ENCODE results near the gene SMO.

The SMO gene

DNA sequence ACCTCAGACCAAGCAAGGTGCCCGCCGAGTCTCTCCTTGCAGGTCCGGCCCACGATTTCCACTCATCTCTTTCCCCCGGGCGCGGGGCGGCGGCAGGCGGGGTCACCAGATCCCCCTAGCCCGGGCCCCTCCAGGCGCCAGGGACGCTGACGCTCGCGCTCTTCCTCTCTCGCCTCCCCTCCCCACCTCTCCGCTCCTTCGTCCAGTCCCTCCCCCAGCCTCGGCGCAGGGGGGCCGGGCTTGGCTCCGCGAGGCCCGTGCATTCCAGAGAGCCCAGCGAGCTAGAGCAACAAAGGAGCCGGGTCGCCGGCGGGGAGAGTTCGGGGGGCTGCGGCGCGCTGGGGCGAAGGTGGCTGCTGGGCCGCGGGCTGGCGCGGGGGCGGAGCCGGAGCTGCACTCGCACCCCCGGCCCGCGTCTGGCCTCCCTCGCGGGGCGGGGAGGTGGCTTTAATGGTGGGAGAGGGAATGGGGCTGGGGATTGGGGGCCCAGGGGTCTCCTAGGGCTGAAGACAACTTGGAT, at the start of gene SMO:
Gene SMO, plus strand, starts transcription at position 262 of the 520 bp plus-strand sequence. CDS start 519 bp downstream, outside the sequence.
- no peak for DNase-seq

DNA sequence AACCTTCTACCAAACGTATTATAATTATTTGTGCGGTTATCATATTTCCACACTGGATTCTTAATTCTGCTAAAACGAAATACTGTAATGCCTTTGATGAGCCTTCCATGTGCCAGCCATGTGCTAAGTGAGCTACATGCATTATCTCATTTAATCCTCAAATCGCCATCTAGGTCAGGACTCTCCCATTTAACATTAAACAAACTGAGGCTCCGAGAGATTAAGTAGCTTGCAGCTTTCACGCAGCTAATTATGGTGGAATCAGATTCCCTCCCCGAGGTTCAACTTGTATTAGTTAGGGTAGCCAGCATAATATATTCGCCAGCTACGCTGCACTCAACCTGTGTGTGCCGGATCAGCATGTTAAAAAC, 44.7 kb upstream of the SMO start:
- no peak for DNase-seq

DNA sequence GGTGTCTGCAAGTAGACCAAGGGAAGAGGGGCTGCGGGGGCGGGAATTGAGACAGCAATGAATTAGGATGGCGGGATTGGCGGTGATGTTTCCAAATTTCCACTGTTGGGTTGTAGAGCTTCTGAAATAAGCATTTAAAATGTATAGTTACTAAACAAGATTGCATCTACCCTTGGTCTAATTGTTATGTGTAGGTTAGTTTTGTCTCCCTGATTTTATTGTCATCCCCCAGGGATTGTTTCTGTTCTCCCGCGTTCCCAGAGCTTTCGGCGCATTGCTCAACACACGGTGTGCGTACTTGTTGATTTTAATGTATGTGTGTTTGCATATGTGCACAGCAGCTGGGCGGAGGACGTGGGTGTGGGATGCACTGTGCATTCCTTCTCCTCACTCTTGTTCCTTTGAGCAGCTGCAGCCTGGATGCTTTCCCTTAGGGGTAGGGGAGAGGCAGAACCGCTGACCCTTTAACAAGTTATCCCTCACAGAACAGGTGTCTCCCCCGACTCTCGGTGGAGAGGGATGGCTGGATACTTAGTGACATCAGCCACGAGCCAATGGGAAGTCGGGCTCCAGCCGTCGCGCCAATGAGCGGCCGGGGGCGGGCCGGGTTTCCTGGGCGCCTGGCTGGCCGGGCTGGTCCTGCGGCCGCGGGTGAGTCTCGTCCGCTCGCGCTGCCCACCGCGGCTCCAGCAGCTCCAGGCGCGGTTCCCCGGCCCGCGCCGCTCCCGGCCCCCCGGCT, 44.2 kb upstream of the SMO start, which contains the start of gene TSPAN33:
Gene TSPAN33, plus strand, starts transcription at position 613 of the 739 bp plus-strand sequence. CDS start 274 bp downstream, outside the sequence.
- DNase-seq = peak; percentile 52

DNA sequence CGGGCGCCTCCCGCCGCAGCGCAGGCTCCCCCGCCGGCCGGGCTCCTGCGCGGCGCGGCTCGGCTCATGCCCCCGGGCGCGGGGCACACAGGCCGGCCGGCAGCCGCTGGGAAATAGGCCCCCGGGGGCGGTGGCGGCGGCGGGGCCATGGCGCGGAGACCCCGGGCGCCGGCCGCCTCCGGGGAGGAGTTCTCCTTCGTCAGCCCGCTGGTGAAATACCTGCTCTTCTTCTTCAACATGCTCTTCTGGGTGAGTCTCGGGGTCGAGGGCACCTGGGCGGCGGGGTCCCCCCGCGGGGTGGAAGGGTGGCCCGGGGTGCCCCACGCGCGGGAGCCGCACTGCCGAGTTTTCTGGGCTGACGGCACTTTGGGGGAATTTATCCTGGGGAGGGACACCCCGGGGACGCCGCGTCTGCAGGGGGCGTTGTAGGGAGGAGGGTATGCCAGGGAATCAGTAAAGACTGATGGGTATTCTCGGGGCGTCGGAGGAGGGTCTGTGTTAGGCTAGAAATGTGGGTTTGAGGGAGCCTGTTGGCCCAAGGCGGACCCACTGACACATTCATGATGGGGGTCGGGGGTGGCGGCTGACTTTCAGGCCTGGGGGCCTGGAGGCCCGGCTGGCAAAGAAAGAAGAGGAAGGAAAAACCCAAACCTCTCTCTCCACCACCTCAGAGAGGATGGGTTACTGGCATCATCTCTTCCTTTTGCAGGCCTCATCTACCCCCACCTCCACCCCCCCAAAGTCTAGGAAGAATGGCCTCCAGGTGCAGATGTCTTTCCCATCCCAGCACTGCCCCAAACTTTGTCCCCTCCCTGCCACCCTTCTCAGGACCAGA, 43.4 kb upstream of the SMO start:
- DNase-seq = no peak

DNA sequence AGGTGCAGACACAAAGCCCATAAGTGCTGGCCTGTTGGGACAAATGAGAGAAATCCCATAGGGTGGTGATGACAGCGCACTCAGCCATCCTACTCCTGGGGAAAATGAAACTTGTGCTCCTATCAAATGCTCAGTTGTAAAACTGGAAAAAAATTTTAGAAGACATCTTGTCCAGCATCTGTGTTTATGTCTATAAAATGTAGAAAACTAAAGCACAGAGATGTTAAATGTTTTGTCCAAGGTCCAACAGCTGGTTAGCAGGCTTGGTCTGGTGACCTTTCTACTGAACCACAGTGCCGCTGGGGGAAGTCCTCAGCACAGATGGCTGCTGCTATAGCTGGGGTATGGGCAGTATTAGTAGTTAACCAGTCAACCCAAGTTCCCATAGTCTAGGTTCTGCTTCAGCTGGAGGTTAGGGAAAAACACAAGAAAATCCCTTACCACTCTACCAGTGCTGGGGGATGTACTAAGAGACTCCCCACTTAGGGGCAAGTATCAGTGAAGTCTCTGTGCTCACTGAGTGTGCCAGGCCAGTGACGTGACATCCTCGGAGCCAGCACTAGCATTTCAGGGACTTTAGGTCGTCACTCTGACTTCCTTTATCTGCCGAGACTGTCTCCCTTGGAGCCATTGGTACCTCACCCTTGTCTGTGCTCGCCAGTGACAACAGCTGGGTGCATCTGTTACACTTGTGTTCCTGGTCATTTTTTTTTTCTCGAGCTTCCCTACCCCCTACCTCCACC, 42.0 kb upstream of the SMO start:
- no peak for DNase-seq

DNA sequence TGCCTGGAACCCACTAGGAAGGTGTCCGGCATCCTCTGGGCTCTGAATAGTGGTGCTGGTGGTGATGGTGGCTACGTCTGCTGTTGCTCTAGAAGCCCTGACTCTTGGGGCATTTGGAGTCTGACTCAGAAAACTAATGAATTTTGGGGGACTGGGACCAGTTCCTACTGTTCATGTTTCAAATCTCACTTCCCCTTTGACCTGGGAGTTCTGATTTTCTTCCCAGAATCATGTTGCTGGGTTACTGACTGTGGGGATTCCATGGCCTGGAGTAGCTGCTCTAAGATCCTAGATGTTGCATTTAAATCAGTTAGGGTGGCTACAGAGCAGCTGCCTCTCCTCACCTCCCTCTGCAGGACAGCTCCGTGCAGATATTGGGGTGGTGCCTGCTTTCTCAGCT, 40.7 kb upstream of the SMO start:
- DNase-seq = no peak

DNA sequence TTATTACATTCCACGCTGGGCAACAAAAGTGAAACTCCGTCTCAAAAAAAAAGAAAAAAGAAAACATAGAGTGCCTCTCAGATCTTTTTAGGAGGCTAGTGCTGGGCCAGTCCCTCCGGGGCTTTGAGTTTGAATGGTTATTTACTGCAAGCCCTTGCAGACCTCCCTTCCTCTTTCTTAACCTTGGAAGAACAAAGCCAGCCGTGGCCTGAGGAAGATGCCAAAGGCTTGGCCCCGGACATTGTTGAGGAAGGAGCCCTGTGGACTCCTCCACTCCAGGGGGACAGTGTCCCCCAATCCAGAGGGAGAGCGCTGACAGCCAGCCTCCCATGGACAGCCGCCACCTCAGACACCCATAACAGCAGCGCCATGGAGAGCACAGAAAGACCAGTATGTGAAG, 38.9 kb upstream of the SMO start:
- DNase-seq = no peak

DNA sequence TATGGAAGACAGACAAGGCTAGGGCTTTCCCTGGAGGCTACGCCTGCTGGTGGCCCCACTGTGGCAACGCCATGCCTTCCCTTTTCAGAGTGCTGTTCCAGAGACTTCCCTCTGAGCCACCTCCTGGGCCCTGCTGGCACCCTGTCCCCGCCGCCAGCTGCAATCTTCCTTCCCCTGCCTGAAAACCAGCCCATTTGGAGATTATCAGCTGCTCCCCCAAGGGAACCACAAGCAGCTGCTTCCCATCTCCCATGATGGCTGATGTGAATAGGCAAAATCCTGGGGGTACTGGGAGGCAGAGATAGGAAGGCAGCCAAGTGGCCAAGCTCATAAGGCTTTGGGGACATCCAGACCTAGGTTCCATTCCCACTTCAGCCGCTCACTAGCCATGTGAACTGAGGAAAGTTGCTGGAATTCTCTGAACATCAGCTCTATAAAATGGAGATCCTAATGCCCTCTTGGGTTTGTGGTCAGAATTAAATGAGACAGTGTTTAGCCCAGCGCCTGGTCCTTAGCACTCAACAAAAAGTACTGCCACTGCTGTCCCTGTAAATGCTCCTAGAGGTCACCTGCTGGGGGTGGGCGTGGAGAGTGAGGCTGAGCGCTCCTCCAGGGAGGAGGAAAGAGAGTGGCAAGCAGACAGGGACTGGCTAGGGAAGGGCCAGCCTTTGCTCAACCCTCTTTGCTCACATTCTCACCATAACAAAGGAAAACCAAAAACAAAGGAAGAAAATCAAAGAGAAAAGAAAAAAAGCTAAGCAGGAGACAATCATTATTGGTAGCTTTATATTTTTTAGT, 38.0 kb upstream of the SMO start:
- no peak for DNase-seq

DNA sequence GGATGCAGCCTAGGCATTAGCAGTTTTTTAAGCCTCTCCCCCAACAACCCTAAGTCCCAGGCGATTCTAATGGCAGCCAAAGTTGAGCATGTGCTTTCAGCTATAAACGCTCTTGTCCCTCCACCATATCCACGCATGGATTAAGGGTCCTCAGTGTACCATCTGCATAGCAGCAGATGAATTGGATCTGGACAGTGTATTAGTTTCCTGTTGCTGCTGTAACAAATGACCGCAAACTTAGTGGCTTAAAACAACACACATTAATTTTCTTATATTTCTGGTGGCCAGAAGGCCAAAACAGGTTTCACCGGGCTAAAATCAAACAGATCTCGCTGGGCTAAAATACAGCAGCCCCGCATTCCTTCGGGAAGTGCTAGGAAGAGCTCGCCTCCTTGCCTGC, 30.8 kb upstream of the SMO start:
- DNase-seq = no peak

DNA sequence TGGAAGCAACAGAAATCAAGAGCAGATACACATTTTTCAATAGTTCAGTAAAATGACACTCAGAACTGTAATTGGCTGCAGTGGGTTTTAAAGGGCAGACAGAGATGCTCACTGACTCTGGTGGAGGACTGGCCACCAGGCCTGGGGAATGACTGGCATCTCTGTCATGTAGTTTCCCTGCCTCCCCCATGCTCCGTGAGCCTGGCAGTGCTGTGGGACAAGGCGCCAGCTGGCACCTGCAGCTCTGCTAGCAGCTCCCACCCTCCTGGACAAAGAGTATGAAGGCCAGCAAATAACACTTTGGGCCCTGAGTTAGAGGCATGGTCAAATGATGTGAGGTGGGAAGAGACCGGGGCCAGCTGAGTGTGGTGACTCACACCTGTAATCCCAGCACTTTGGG, 28.9 kb upstream of the SMO start:
- DNase-seq = no peak

DNA sequence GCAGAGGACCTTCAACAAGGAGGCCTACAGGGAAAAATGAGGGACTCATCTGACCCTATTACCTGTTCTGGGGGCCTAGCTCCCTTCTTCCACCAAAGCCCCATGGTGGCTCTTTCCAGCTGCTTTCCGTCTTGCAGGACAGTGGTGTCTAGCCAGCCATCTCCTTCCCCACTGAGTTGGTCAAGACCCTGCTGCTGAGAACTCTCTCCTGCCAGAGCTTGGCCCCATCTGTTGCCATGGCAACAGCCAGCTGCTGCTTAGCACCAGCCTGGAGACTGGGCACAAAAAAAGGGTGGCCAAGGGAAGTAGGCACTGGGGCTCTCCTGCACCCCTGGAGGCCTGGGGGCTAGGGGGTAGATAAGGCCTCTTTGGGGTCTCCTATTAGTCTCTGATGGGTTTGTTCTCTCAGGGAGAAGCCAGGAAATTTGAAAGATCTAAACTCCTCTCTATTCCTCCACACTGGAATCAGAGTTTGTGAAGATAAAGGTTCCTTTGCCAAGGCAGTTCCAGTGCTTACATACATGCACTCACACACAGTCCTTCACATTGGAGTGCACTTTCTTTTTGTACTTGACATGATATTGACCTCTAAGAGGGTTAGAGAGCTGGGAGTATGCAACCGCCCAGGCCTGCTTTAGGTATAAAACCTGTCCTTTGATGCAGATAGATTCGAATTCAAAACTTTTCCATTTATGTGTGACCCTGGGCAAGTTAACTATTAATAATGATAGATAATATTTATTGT, 28.1 kb upstream of the SMO start:
- DNase-seq = no peak

DNA sequence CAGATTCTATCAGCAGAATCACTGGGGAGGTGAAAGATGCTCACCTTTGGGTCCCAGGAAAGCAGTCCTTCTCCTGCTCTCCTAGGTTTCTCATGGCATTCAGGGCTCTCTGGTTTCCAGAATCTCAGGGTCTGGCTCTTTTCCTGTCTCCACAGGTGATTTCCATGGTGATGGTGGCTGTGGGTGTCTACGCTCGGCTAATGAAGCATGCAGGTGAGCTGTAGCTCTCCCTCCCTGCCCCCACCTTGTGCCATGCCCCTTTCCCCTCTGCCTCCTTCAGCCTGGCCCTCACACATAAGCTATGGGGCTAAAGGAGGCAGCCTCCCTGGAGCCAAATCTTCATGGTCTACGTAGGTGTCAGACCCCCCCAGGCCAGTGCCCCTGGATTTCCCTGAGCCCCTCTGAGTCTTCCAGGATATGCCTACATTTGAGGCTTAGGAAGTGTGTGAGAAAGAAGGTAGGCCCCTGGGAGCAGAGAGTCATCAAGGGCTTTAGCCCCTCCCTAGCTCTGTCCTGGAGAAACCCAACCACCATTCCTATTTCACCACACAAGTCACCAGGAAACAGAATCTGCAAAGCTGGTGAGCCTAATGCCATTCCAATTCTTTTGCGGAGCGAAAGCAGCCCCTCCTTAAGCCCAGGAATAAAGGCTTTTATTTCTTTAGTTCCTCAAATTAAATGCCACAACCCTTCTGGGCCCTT, 26.8 kb upstream of the SMO start:
- DNase-seq = no peak

DNA sequence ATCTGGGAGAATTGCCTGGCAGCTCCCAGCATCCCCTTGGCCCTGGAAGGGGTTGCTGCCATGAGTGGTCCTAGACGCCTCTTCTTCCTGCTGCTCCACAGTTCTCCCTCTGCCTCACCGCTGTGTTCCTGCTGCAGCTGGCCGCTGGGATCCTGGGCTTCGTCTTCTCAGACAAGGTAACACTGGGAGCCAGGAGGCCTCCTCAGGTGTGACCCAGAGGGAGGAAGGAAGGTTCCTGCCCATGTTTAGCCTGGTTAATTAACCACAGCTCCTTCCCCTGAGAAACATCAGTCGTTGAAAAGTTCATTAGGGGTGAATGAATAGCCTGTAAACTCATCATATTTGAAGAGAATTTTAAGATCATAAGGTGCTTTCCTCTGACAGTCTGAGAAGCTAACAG, 25.7 kb upstream of the SMO start:
- no peak for DNase-seq

DNA sequence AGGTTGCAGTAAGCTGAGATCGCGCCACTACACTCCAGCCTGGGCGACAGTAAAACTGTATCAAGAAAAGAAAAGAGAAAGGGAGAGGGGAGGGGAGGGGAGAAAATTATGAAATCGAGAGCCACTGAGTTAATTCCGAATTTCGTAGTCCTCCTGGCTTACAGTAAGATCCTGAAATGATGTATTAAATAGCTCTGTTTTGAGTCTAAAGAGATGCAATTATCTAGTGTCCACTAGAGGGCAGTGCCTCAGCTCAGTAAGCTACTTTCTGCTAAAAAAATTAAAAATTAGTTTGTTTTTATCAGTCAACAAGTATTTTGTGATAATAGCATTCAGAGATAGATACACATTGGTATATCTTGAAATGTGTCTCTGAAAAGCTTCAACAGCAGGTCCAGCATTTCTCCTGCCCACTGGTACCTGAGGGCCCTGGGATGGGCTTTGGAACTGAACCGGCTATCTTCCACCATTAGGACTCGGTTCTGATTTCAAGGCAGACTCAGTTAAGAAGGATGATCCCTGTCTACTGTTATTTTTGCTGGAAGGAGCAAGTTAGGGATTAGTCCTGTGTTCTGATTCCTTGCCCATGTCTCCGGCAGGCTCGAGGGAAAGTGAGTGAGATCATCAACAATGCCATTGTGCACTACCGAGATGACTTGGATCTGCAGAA, 24.4 kb upstream of the SMO start:
- DNase-seq = peak; percentile 38

DNA sequence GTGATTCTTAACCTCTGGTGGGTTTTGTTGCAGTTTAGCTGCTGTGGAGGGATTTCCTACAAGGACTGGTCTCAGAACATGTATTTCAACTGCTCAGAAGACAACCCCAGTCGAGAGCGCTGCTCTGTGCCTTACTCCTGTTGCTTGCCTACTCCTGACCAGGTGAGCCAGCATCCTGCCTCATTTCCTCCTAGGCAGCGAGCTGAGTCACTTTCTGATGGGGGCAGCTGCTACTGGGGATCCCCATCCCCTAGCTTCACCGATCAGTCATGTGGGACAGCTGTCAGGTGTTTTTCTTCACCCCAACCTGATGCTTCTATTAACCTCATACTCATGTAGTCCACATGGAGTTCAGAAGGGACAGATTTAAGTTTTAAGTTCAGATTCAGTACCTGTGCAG, 21.7 kb upstream of the SMO start:
- DNase-seq = no peak

DNA sequence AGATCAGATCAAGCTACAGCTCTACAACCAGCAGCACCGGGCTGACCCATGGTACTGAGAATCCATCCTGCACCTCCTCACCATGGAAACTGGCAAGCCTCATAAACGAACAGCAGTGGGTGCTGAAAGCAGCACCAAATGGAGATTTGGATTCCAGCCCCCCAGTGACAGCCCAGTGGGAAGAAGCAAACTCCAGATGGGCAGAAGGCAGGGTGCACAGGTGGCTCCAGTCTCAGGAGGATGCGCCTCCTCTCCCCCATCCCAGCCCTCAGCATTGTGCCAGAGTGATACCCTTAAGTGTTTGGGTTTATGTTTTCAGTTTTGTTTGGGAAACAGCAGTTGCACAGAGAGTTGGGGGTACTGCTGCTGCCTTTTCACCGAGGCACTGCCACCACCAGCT, 20.6 kb upstream of the SMO start:
- no peak for DNase-seq

DNA sequence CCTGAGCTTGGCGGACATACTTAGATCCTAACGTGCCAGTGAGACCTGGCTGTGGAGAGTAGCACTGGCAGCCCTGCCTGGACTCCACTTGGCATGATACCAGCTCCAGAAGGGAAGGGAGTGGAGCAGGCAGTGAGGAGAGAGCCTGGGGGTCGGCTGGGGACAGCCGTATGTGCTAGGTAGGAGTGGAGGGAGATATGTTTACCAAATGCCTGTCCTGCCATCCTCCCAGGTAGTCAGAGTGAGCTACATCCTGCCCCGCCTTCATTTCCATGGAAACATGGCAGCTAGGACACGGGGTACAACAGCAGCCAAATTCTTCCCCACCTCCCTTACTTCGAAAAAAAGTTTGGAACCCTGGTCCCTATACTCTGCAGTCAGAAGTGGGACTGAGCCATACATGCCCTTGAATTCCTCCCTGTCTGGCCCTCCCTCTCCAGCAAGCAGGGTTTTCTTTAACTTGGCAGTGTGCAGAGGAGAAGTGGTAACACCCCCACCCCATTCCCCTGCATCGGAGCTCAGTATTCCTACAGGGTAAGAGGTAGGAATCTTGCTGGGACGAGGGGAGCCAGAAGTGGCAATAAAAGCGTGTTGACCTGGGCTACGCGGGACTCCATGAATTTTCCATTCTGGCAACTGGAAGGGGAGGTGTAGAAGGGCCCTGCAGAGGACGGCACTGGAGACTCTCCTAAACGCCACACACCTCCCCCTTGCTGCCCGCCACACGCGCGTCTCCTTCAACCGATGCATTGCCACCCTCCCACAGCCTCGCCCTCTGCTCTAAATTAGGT, 20.0 kb upstream of the SMO start:
- DNase-seq = no peak

DNA sequence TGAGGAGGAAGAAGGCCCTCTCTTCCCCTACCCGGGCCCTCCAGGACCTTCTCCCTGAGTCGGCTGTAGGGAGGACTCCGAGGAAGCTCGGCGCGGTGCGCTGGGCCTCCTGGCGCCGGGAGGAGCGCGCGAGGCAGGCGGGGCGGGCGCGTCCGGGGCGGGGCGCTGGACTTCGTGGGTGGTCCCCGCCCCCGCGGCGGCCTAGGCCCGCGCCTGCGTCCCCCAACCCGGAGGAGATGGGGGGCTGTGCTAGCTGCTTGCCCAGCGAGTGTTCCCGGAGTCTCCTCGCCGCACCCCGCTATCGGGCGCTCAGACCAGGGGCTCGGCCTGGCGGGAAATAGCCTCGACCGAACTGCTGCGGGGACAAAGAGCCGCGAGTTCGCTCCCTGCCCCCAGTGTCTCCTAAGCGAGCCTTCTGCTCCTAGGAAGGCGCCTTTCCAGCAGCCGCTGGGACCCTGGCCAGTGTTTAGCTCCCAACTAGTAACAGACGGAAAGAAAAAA, 19.2 kb upstream of the SMO start:
- DNase-seq = no peak

DNA sequence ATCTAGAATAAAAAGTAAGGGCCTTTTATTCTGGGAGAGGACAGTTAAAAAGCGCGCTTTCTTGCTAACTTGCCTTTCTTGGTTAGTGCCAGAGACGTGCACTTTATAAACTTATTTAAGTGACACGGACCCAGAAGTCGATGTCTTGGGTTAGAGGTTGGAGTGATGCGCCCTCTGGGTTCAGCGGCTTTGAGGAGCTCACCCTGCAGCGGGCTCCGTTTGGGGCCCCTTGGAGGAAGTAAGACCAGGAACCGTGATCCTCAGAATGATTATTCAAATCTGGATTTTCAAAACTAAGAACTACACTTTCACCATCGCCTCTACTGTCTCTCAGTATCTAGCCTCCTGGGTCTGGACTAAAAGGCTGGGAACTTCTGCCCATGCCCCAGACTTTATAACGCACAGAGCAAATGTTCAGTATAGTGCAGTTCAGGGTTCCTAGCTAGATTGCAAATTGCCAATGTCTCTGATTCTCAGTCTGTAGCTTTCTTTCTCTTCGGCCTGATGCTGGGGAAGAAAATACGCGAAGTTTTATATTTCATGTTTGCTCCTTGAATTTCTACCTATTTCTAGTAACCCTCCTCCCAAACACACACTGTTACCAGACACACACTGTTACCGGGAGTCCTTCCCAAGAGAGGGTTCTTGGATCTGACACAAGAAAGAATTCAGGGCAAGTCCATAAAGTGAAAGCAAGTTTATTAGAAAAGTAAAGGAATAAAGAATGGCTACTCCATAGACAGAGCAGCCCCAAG, 18.6 kb upstream of the SMO start:
- DNase-seq = no peak
